GM12892 (cell line): ENCODE measurements around the gene EPHA1.
"Not testable (repeated sequence)": the region's sequence is repeated elsewhere in the genome, so short reads cannot be mapped to it uniquely, and the experiment has no call there.

Experiments used
- DNase-seq: peaks from one replicate; pipeline ENCODE4 v3.0.0; 2011; ENCODE audit not compliant: insufficient read length
- FAIRE-seq: peaks from 2 replicates; lab custom pipeline; 2011; peaks lifted over from hg19 to GRCh38; lab: Jason Lieb, UNC
- POLR2A ChIP-seq: IDR thresholded peaks from 2 replicates; pipeline ENCODE4 v1.6.1; 2011; ENCODE audit warnings: low read depth, low read length, control low read depth
- POLR2AphosphoS5 ChIP-seq: IDR thresholded peaks from 2 replicates; pipeline ENCODE4 v1.6.1; 2011; ENCODE audit warnings: low read depth, low read length, control low read depth
- TAF1 ChIP-seq: IDR thresholded peaks from 2 replicates; pipeline ENCODE4 v1.6.1; 2011; ENCODE audit warnings: low read depth, mild to moderate bottlenecking, control low read depth, low read length, borderline replicate concordance

Gene EPHA1

GRCh38 chr7:143426479-143427142, 18.0 kb upstream of the EPHA1 start:
- TF ChIP-seq TAF1 (no peak), POLR2AphosphoS5 (no peak), POLR2A (no peak)
- DNase-seq = no peak
- FAIRE-seq = no peak

GRCh38 chr7:143424476-143424875, 15.8 kb upstream of the EPHA1 start:
- not testable (repeated sequence) for DNase-seq, FAIRE-seq

GRCh38 chr7:143422033-143422432, 13.4 kb upstream of the EPHA1 start:
- no peak for DNase-seq
- TF ChIP-seq POLR2AphosphoS5 (no peak), POLR2A (no peak), TAF1 (no peak)
- no peak for FAIRE-seq

GRCh38 chr7:143420624-143421023, 12.0 kb upstream of the EPHA1 start:
- FAIRE-seq, DNase-seq: not testable (repeated sequence)

- no peak for TF ChIP-seq POLR2A
- no peak for TF ChIP-seq POLR2AphosphoS5
- no peak for TF ChIP-seq TAF1
- no peak for DNase-seq
- no peak for FAIRE-seq
These were observed 11.2 kb upstream of the EPHA1 start for GRCh38 chr7:143419880-143420279.

GRCh38 chr7:143418681-143419458, 10.2 kb upstream of the EPHA1 start:
- no peak for TF ChIP-seq POLR2AphosphoS5
- TF ChIP-seq TAF1 = no peak
- TF ChIP-seq POLR2A = no peak
- FAIRE-seq (no peak), DNase-seq (no peak)

- TF ChIP-seq POLR2AphosphoS5 = no peak
- TF ChIP-seq TAF1 = no peak
- no peak for TF ChIP-seq POLR2A
- no peak for DNase-seq
- FAIRE-seq = no peak
These were observed 9.2 kb upstream of the EPHA1 start for GRCh38 chr7:143417734-143418383.

GRCh38 chr7:143416565-143417149, 8.0 kb upstream of the EPHA1 start:
- TF ChIP-seq TAF1 = no peak
- TF ChIP-seq POLR2AphosphoS5 = no peak
- TF ChIP-seq POLR2A = no peak
- DNase-seq (no peak), FAIRE-seq (no peak)

GRCh38 chr7:143415742-143416397, 7.2 kb upstream of the EPHA1 start:
- FAIRE-seq (no peak), DNase-seq (no peak)
- TF ChIP-seq TAF1 = no peak
- TF ChIP-seq POLR2A = no peak
- no peak for TF ChIP-seq POLR2AphosphoS5

GRCh38 chr7:143415209-143415608, 6.6 kb upstream of the EPHA1 start:
- not testable (repeated sequence) for DNase-seq, FAIRE-seq

- DNase-seq (no peak), FAIRE-seq (no peak)
- no peak for TF ChIP-seq TAF1
- TF ChIP-seq POLR2A = no peak
- no peak for TF ChIP-seq POLR2AphosphoS5
These were observed 4.5 kb upstream of the EPHA1 start for GRCh38 chr7:143413123-143413522.
